Endothelial cell of umbilical vein (primary cell): ENCODE results near the gene PCID2.

ENCODE experiments used
- CTCF ChIP-seq, 2 donors: IDR thresholded peaks; 1 replicate in 1 of 2; 2 replicates in 1 of 2; pipeline ENCODE4 v1.5.1; 2011; ENCODE audit warnings: low read length in 2 of 2, mild to moderate bottlenecking in 2 of 2, moderate library complexity in 2 of 2, control low read depth in 1 of 2, inconsistent platforms in 1 of 2, low read depth in 1 of 2; ENCODE audit not compliant: insufficient read depth in 1 of 2; ENCODE audit errors: extremely low read depth in 1 of 2
- EZH2 ChIP-seq: IDR thresholded peaks from 2 replicates; pipeline ENCODE4 v1.6.1; 2012; ENCODE audit warnings: borderline replicate concordance, low read depth, mild to moderate bottlenecking, moderate library complexity, low read length, inconsistent platforms; ENCODE audit not compliant: severe bottlenecking
- FOS ChIP-seq: IDR thresholded peaks from 2 replicates; pipeline ENCODE4 v1.6.1; 2011; ENCODE audit warnings: mild to moderate bottlenecking, low read length, moderate library complexity, borderline replicate concordance; ENCODE audit not compliant: insufficient read depth
- JUN ChIP-seq: IDR thresholded peaks from 2 replicates; pipeline ENCODE4 v1.6.1; 2011; ENCODE audit warnings: borderline replicate concordance, low read depth; ENCODE audit not compliant: insufficient read length, insufficient read depth
- MAX ChIP-seq: IDR thresholded peaks from 2 replicates; pipeline ENCODE4 v1.6.1; 2011; ENCODE audit not compliant: insufficient read depth, insufficient read length
- POLR2A ChIP-seq: IDR thresholded peaks from 2 replicates; pipeline ENCODE4 v1.6.1; 2012; ENCODE audit warnings: low read depth, mild to moderate bottlenecking, control low read depth, low read length
- POLR2AphosphoS5 ChIP-seq: IDR thresholded peaks from 2 replicates; pipeline ENCODE4 v1.6.1; 2012; ENCODE audit warnings: low read depth, mild to moderate bottlenecking, control low read depth, low read length, moderate library complexity; ENCODE audit not compliant: insufficient read depth

- TF ChIP-seq EZH2 (no peak), CTCF (IDR thresholded peaks at IDR 0.05; ENCODE audit: extremely low read depth in 1 of 2, insufficient read depth in 1 of 2, low read depth in 1 of 2, low read length in 2 of 2) (no peak), POLR2A (no peak), POLR2AphosphoS5 (no peak), MAX (no peak), JUN (no peak), FOS (no peak)
Observed at GRCh38 chr13:113207890-113208420, 514 bp downstream of the PCID2 start.
